ENCODE results near the gene DOK4.

Gene DOK4

DNA sequence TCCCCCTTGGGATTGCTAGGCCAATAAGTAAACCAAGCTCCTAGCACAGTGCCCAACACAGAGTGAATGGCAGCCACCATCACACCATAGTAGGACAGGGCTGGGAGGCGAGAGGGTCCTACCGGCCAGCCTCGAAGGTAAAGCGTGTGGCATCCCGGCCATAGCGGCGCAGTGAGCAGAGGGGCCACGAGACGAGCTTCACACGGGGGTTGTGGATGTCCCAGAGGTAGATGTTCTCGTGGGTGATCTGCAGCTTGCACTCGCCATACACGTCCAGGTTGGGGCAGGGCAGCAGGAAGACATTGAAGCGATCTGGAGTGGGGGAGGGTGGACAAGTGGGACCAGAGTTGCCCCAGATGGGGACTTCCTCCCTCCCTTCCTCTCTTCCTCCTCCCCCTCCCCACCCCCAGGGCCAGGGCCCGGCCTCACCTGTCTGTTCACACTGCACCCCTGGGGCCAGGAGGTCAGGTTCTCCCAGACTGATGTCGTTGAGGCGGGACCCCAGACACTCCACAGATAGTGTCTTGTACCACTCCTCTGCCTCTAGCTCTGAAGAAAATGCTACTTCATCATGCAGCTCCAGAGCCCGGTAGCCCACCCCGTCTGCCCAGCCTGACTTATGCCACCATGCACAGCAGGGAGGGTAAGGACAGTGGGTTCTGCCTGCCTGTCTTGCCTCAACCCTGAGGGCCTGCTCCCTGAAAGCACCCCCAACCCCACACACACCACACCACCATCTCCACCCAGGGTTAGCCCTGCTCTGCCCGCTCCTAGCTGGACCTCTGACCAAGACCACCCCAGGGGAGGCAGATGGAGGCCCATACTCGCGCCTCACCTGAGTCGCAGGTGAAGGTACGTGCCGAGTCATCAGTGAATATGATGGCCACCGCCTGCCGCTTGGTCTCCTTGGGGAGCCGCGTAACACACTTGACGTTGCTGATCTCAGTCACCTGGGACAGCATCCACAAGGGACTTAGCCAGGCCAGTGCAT, 11.3 kb downstream of the DOK4 start:
- no peak for DNase-seq (ENCODE audit: low read depth)
- no peak overlapping the region for H3K4me3 ChIP-seq (ENCODE audit: low read depth, low read length)
- in situ Hi-C loops (cut with HindIII; ENCODE audit: low sequenced_read_pairs) = no loop called here
- TF ChIP-seq, protein P1, sequence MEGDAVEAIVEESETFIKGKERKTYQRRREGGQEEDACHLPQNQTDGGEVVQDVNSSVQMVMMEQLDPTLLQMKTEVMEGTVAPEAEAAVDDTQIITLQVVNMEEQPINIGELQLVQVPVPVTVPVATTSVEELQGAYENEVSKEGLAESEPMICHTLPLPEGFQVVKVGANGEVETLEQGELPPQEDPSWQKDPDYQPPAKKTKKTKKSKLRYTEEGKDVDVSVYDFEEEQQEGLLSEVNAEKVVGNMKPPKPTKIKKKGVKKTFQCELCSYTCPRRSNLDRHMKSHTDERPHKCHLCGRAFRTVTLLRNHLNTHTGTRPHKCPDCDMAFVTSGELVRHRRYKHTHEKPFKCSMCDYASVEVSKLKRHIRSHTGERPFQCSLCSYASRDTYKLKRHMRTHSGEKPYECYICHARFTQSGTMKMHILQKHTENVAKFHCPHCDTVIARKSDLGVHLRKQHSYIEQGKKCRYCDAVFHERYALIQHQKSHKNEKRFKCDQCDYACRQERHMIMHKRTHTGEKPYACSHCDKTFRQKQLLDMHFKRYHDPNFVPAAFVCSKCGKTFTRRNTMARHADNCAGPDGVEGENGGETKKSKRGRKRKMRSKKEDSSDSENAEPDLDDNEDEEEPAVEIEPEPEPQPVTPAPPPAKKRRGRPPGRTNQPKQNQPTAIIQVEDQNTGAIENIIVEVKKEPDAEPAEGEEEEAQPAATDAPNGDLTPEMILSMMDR (IDR thresholded peaks at IDR 0.05; ENCODE audit: low read depth, low read length, missing control alignments) = no peak

DNA sequence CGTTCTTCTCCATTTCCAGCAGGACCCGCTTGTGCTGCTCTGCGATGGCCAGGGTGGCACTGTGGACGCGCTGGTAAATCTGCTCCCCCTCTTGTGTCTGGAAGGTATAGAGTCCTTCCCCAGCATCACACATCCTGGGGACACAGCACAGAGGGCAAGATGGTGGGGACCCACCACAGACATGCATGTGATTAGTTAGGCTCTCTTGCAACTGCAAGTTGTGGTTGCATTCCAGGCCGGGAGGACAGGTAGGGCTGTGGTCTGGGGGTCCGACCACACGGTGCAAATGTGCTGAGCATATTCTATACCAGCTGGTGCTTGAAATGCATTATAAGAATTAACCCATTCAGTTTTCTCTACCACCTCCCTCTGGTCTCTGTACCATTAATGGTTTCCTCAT, 12.4 kb downstream of the DOK4 start:
- in situ Hi-C loops (cut with HindIII; ENCODE audit: low sequenced_read_pairs) = no loop called here
- no peak for DNase-seq (ENCODE audit: low read depth)

DNA sequence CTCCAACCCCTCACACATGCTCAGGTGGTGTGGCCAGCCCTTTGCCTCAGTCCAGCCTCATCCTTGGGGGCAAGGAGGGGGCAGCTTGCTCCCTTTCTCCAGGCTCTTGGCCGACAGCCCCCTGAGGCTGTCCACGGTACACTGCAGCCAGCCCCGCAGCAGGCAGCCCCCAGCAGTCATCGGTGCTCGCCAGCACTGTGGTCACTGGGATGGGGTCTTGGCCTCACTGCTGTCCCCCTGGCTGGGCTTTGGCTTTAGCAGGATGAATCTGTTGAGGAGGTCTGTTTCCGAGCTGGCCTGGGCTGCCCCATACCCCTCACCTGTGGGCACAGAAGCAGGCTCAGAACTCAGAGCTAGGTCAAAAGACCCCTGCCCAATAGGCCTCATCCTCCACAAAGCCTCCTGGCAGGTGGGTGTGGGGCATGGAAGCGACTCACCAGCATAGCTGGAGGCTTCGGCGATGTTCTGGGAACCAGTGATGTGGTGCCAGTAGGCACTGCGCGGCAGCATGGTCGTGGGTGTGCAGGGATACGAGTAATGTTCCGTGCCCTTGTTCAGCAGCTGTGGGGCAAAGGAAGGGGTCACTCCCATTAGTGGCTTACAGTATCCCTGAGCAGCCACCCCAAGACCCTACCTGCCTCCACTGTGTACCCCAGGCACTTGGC, 13.0 kb downstream of the DOK4 start:
- no peak overlapping the region for H3K4me3 ChIP-seq (ENCODE audit: low read depth, low read length)
- in situ Hi-C loops (cut with HindIII; ENCODE audit: low sequenced_read_pairs) = no loop called here
- DNase-seq (ENCODE audit: low read depth) = no peak

More for the DNA sequence above, 12.4 kb downstream of the DOK4 start:
- no peak overlapping the region for H3K4me3 ChIP-seq (ENCODE audit: low read depth, low read length)
- TF ChIP-seq, protein P1 (IDR thresholded peaks at IDR 0.05; ENCODE audit: low read depth, low read length, missing control alignments) = no peak

DNA sequence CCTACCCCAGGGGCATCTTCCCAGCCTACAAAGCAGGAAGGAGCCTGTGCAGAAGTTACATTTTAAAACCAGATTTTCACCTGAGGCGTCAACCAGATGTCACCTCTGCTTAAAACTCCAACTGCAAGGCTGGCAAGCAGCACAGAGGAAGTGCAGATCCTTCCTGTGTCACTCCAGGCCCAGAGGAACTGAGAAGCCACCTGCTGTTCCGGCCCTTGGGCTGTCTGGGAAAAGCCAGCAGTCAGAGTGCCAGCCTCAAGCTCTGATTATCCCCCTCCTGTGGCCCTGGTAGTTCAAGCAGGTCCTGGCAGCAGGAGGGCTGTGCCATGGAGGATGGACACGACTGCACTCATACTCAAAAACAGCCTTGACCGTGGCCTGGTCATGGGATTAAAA, 13.6 kb downstream of the DOK4 start:
- in situ Hi-C loops (cut with HindIII; ENCODE audit: low sequenced_read_pairs) = no loop called here
- H3K4me3 ChIP-seq (ENCODE audit: low read depth, low read length) = no peak overlapping the region
- TF ChIP-seq, protein P1 (IDR thresholded peaks at IDR 0.05; ENCODE audit: low read depth, low read length, missing control alignments) = no peak
- no peak for DNase-seq (ENCODE audit: low read depth)

More for the DNA sequence above, 13.0 kb downstream of the DOK4 start:
- TF ChIP-seq, protein P1 (IDR thresholded peaks at IDR 0.05; ENCODE audit: low read depth, low read length, missing control alignments) = no peak

DNA sequence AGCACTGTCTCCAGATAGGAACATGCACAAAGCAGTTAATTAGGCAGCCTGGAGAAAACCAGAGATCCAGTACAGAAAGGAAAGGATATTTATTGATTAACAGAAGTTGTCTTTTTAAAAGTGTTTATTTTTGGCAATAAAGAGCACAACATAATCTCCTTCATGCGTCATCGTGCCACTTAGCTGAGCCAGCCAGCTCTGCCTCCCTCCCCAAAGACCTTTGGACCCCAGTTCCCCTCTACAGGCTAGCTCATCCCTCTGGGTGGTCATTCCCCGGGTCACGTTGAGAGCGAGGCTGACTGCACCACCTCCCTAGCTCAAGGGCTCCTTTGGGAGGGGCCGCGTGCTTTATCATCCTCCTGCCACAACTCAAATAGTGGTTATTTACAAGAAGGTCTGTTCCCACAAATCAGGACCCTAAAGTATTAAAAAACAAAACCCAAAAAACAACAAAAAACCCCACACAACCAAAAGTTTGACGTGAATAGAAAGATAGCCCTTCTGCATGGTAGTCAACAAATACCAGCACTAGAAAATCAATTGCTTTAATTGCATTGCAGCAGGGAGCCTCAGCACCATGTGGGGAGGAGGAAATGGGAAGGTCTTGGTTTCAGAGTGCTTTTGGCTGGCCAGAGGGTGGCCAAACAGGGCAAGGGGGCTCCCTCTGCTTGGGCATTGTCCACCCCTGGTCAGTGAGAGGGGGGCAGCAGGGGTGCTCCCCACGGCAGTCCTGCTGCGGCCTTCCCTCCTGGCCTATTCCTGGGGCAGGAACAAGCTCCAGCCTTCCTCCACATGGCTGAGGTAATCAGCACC, 14.2 kb downstream of the DOK4 start:
- TF ChIP-seq, protein P1 (IDR thresholded peaks at IDR 0.05; ENCODE audit: low read depth, low read length, missing control alignments) = no peak
- no peak overlapping the region for H3K4me3 ChIP-seq (ENCODE audit: low read depth, low read length)
- in situ Hi-C loops (cut with HindIII; ENCODE audit: low sequenced_read_pairs) = no loop called here
- no peak for DNase-seq (ENCODE audit: low read depth)

DNA sequence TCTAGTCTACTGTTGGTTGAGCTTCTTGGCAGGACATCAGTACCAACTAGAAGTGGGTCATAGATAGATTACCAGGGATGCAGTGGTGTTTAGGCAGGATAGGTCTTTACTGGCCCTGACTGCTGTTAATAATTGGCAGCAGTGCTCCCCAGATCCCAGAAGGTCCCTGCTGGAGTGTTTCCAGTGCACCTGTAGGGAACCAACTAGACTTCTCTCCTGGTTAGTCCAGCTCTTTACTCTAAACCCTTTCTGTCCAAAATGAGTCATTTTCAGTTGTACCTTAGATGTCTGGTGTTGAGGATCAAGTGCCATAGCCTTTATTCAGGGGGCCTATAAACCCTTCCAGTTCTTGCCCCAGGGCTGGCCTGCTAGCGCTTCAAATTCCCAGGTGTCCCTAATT, 15.1 kb downstream of the DOK4 start:
- in situ Hi-C loops (cut with HindIII; ENCODE audit: low sequenced_read_pairs) = no loop called here
- DNase-seq (ENCODE audit: low read depth) = no peak
- TF ChIP-seq, protein P1 (IDR thresholded peaks at IDR 0.05; ENCODE audit: low read depth, low read length, missing control alignments) = no peak
- no peak overlapping the region for H3K4me3 ChIP-seq (ENCODE audit: low read depth, low read length)
